GM21576 (cell line): ENCODE results near the gene ACOXL.

Experiments used
- ATAC-seq: cut with Tn5 transposase; IDR thresholded peaks from one replicate; pipeline ENCODE4 v1.9.1; 2021; ENCODE audit warnings: mild to moderate bottlenecking, moderate library complexity; ENCODE audit not compliant: unreplicated experiment

The ACOXL gene

DNA sequence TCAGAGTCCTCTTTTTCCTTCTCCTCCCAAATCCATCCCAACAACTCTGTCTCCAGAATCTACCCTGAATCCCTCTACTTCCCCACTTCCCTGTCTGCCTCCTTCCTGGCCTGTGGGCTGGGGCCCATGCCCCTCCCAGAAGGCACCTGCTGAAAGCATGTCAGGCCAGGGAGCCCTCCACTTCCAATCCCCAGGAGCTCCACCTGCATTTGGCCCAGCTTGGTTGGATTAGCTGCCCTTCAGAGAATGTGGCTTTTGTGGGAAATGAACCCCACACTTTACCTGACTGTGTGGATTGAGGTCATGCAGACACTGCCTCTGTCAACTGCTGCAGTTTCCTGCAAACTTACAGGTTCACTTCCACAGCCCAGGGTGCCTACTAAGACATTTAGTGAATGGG is 58.5 kb downstream of the ACOXL start:
- no peak for ATAC-seq

DNA sequence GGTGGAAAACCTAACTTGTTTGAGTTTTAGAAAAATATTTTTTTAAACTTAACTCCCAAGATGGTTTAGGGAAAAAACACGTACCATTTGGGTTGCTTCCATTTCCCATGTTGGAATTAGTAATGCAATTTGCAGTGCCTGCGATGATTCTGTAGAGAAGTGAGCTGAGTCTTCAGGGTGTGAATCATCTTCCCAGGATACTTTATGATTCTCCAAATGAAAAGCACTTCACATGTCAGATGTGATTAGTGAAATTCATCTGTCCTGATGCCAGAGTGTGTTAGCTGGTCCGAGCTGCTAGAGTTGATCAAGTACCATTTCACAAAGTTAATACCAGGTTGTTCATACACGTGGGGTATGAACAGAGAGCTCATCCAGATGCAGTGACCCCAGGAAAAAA is 59.1 kb downstream of the ACOXL start:
- no peak for ATAC-seq

DNA sequence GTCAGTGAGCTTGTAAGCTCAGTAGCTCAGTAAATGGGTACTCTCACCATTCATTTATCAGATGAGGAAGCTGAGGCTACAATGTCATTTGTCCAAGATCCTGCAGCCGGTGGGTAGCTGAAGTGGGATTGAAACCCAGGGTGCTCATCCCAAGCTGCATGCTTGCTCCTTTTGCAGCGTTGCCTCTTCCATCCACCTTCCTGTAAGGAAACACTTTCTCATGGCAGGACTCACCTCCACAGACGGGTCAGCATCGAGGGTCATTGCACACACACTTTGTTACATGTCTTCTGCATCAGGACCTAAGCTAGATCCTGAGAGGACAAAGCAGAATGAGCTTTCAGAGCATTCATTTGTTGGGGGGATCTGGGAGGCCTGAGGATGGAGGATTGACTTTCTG is 60.7 kb downstream of the ACOXL start:
- ATAC-seq, result no peak

DNA sequence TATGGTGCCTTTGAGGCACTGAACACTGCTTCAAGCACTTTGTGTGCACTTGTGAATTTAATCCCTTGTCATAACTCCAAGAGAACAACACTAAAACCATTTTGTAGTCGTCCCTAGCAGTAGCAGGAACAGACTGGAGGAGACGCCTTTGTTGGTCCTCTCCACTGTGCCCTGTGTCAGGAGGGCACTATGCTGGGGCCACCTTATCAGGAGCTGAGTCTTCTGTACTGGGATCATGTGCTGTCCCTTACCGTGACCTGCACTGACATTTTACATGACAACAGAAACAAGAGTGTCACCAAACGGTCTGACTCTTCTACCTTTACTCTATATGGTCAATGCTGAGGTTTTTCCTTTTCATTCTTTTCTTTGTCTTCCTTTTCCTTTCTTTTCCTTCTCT is 62.0 kb downstream of the ACOXL start:
- no peak for ATAC-seq

DNA sequence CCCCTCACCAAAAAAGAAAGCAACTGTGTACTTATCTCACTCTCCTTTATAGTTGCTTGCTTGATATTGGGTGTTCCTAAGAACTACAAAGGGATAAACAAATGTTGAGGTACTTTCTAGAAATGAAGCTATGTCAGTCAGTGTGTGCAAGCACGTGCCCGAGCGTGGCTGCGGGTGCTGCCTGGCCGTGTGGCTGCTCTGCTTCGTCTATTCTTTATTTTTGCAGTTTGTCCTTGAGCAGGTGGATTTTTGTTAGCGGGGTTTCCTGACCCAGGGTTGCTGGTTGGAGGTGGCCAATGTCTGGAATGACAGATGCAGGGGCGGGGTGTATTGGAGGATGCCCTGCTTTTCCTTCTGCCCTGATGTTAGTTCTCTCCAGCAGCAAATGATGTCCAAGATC is 62.6 kb downstream of the ACOXL start:
- ATAC-seq, result no peak

DNA sequence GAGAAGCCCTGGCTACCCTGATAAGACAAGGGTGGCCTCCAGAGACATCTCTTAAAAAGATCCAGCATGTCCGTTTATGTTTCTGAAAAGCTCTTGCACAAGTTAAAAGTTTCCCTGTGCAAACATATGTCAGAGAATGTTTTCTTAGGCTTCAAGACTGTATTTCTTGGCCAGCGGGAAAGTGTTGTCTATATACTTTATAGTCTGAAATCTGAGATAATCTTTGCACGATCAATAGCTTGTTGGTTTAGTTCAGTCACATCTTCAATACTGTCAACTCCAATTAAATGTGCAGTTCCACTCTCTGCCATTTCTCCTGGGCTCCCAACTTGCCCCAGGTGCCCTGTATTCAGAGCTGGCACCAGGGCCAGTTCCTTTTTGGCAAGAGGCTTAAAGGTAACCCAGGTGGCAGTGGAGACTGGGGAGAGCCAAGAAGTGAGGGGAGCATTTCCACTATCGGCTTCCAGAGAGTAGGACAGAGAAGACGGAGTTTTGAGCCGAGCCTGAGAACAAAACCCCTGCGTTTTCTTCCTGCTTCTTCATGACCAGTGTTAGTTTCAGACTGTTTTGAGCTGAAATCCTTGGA is 64.4 kb downstream of the ACOXL start:
- ATAC-seq, result no peak

DNA sequence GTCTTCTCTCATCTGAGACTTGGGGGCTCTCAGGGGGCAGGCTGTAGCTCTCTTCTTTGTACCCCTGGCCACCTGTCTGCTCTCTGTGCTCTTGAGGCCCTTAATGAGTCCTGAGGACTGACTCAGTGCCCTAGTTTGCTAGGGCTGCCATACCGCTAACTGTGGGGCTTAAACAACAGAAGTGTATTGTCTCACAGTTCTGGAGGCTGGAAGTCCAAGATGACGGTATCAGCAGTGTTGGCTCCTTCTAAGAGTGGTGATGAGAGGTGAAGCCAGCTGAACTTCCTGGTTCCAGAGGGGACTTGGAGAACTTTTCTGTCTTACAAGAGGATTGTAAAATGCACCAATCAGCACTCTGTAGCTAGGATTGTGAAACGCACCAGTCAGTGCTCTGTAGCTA is 67.0 kb downstream of the ACOXL start:
- ATAC-seq, result no peak

DNA sequence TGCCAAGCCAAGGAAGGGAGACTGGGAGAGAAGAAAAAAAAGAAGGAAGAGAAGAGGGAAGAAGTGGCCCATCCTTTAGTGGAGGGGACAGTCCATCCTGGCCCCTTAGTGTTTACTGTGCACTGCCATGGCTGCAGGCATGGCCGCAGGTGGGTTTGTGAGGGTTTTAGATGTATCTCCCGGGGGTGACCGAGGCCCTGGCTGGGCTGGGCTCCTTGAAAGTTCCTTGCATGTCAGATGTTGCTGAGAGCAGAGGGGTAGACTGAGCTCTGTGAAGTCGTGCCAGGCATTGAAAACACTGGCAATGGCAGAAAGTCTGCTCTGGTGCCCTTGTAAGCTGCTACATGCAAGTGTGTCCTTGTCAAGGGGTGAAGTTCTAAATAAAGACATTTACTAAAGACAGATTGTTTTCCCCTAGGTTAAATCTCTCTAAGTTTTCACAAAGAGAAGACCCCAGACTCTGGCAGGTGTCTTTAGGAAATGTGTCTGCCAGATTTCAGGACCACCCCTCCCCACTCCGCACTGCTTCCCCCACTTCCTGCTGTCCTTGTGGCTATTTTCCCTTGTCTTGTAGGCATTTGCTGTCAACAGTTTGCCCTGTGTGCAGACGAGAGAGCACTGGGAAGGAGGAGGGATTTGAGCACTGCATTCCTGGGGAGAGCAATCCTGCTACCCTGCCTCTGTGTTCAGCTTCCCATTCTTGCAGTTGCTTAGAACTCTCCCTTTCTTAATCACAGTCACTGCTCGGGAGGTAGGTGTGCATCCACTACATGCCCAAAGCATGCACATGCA is 68.4 kb downstream of the ACOXL start:
- no peak for ATAC-seq

DNA sequence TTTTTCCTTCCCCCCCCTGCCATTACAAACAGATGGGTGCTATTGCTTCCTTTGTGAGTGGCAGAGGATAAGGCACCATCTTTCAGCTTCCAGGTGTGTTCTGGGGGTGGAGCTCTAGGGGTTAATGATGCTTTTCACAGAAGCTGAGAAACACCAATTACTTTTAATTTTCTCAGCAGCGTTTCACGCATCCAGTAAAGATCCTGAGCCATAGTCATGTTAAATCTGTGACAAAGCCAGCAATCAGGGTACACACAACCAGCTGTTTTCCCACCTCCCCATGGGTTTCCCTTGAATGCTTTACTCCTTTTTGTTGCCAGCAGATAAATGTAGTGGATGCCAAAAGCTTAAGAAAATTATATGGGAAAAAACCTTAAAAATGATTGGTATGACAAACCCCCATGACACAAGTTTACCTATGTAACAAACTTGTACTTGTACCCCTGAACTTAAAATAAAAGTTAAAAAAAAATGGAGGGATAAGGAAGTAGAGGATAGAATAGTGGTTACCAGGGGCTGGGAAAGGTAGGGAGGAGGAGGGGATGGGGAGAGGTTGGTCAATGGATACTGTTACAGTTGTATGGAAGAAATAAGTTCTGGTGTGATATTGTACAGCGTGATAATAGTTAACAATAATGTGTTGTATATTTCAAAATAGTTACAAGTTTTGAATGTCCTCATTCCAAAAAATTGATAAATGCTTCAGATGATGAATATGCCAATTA is 70.0 kb downstream of the ACOXL start:
- ATAC-seq, result no peak

DNA sequence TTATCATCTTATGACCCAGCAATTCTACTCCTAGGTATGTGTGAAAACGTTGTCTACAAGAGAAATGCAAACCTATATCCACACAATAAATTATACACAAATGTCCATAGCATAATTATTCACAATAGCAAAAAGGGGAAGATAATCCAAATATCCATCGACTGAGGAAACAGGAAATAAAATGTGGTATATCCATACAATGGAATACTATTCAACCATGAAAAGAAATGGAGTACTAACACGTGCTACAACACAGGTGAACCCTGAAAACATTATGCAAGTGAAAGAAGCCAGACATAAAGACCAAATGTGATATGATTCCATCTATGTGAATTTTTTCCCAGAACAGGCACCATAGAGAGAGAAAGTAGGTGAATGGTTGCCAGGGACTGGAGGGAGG is 72.1 kb downstream of the ACOXL start:
- ATAC-seq, result no peak

DNA sequence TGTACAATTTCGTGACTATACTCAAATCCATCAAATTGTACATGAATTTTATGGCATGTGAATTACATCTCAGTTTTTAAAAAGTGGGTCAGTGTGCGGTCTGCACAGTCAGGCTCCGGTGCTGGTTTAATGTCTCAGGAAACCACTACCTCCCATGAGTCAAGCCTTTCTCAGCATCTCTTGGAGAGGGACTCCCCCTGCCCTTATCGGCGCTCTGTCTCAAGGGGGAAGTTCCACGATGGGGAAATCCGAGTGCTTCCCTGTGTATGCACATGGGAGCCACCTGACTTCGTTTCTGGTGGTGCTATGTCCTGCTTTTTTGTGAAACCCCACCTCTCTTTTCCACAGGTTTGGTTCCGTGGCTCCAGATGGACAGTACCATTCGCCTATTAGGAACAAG is 72.5 kb downstream of the ACOXL start:
- no peak for ATAC-seq

DNA sequence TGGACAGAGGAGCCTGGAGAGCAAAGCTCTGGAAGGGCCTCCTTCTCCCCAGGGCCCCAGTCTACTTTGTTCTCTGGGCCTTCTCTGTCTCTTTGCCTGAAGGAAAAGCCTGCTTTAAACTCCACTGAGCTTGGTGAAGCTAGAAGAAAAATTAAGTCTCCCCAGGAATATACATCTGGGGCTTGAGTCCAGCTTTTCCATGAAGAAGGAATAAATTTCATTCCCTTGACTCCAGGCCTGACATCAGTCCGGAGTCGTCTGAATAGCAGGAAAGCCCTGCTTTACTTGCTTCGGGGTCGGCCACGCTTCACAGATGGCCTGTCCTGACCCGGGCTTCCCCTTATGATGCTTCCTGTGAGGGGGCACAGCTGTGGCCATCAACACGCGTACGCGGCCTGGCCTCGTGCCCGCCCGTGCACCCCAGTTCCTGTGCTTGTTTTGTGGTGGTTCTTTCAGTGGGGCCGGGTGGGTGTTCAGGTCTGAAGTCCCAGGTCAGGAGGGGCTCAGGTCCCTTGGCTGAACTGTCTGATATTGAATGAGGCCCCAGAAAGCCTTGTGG is 73.6 kb downstream of the ACOXL start:
- ATAC-seq, result no peak

DNA sequence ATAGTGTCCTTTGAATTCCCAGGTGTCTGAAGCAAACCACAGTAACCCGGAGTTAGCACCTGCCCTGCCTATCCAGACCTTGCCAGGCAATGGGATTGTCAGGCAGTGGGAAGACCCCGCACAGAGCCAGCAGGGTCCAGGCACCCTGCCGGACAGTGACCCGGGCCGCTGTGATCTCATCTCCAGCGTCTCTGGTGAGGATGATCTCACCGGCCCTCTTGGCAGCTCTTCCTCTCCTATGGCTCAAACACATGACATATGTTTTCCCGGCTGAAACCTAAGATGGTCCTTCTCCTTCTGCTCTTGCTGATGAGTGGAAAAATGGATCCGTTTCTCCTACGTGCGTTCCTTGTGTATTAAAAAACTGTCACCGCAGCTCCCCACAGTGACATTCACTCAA is 75.1 kb downstream of the ACOXL start:
- ATAC-seq, result no peak

DNA sequence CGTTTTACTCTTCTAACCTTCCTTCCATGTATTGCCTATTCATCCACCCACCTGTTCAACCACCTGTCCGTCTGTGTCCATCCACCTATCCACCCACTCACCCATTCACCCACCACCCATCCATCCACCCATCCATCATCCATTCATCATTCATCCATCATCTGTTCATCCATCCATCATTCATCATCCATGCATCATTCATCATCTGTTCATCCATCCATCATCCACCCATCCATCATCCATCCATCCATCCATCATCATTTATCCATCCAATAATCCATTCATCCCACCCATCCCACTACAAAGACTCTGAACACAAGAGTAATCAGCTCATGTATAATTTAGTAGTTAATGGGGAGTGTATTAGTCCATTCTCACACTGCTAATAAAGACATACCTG is 78.0 kb downstream of the ACOXL start:
- no peak for ATAC-seq

DNA sequence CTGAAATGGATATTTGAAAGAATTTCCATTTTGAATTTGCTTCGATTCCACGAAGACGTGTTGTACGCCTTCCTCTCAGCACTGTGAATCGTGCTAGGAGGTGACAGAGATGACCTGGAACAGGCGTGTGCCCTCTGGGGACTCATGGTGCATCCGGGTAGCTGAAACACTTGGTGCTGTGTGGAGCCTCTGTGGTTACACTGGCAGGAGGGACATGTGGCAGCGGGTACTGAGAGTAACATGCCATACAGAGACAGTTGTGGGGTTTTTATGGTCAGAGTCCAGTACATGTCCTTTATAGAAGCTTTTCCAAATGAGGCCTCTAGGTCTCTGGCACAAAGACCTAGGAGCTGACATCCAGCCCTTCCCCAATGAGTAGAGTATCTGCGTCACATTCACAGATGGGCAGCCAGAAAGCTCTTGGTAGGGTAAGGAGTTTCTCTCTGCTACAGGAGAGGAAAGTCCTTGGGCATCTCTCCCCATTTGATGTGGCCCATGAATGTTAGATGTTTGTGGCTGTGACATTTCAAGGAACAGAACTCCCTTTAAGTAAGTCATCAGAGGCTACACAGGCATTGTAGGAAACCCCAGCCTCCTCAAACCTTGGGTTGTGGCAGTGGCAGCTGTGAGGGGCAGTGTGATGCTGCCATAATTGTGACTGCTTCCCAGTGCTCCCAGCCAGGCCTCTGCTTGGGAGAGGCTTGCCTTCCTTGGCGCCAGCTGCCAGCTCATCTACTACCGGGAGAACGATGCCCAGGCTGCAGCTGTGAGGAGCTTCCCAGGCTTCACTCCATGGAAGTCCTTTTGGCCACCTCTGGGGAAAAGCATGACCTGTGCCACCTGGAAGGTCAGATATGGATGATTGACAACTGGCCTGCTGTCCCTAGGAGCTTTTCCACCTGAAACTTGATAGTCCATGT is 80.6 kb downstream of the ACOXL start:
- no peak for ATAC-seq

DNA sequence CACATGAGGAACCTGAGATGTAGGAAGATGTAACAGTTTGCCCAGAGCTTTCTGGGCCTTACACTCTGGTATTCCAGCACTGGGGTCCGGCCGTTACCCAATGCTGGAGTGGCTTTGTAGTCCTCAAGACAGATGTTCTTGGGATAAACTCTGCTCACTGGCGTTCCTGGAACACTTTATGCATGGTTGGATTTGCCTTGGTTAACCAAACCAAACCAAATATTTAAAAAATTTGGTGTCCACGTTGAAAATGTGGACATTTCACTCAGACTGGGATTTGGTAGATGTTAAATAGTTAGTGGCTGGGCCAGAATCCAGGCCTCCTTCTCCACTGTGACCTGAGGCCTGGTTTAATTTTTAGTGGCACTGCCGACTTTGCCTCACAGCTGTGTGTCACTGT is 81.5 kb downstream of the ACOXL start:
- no peak for ATAC-seq

DNA sequence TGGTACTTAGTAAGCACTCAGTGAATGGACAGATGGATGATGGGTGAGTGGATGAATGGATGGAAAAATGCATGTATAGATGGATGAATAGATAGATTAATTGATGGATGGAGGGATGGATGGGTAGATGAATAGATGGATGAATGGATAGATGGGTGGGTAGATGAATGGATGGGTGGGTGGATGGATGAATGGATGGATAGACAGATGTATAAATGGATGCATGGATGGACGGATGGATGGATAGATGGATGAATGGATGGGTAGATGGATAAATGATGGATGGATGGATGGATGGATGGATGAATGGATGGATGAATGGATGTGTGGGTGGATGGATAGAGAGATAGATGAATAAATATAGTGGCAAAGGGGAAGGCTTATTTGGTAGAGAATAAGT is 83.6 kb downstream of the ACOXL start:
- ATAC-seq, result no peak

DNA sequence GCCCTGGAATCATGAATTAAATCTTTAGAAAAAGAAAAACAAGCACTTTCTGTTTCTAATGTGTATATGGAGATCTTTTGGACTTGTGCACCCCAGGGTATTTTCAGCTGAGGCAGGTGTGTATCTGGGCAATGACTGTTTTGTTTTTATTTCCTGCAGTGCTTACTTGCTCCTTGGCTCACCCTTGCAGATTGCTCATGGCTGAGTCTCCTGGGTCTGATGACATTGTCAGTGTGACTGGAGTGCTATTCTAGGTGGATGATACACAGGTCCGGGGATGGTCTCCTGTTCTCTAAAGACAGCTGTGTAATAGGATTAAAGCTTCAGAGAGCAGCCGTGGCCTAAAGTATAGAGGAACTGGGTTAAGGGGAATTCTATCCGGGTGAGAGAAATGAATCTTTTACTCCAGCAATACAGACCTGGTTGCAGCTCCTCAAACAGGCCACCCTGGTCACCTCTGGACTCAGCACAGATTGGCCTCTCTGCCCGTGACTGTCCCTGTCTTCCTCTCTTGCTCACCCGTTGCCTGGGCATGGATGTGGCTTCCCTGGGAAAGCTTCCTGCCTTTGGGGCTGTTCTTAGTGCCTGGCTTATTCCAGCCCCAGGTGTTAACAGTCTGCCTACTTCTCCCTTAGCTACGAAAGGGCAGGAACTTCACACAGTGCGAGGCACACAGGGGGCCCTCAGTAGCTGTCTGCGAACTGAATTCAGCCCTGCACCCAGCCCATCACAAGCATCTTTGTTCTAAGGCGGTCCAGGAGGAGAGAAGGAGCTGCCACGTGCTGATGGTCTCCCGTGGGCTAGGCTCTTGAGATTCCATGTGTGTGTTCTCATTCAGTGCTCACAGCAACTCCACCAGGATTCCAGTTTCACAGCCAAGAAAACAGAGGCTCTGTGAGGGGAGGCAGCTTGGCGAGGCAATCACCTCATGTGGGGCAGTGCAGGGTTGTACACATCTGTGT is 84.3 kb downstream of the ACOXL start:
- no peak for ATAC-seq

DNA sequence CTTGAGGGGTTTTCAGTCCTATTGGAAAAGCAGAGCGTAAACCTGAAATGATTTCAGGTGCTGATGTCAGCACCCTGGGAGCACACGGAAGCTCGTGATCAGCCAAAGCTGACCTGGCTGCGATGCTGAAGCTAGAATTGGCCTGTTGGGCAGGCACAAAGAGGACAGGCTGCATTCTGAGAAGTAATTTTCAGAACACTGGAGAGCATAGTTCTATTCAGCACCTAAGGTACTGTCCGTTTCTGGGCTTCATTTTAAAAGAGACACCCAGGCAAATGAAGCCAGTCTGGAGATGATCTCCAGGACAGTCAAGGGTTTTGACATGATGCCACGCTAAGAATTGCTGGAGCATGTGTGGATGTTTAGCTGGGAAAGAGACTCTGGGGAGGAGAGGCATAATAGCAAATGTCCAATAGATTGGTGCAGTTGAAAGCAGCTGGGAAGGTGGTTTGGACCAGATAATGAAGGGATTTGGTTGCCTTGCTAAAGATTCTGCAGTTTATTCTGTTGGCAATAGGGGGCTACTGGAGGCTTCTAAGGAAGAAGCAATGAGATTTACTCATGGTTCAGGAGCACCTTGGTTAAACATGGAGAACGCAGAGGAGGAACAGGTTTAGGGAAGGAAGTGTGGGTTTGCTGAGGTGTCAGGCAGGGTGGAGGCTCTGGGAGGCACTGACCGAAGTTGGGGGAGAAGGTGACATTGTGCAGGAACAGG is 86.6 kb downstream of the ACOXL start:
- no peak for ATAC-seq
